ENCODE measurements around the gene CRHR1.

The CRHR1 gene

DNA sequence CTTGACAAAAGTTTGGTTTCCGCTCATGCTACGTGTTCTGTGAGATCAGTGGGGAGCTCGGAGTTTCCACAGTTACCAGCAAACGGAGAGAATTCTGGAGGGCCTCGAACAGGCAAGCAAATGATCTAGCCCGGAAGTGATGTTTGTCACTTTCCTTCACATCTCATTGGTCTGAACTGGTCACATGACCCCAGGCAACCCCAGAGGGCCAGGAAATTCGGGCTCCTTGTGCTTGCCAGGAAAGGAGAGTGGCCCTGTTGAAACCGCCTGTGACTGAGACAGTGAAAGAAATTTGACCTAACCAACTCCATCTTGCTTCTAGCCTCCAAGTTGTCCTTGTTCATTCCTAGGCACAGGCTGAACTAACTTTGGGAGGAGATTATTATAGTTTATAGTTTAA is 83.6 kb downstream of the CRHR1 start:
- DNase-seq (ENCODE audit: low spot score), result no peak

DNA sequence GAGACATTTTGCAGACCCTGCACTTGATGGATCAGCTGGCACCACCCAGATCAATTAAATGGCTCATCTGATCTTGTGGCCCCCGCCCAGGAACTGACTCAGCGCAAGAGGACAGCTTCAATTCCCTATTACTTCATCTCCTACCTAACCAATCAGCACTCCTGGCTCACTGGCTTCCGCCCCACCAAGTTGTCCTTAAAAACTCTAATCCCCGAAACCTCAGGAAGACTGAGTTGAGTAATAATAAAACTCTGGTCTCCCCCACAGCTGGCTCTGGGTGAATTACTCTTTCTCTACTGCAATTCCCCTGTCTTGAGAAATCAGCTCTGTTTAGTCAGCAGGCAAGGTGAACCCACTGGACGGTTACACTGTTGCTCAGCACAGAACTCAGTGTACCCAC is 84.2 kb downstream of the CRHR1 start:
- no peak for DNase-seq (ENCODE audit: low spot score)

DNA sequence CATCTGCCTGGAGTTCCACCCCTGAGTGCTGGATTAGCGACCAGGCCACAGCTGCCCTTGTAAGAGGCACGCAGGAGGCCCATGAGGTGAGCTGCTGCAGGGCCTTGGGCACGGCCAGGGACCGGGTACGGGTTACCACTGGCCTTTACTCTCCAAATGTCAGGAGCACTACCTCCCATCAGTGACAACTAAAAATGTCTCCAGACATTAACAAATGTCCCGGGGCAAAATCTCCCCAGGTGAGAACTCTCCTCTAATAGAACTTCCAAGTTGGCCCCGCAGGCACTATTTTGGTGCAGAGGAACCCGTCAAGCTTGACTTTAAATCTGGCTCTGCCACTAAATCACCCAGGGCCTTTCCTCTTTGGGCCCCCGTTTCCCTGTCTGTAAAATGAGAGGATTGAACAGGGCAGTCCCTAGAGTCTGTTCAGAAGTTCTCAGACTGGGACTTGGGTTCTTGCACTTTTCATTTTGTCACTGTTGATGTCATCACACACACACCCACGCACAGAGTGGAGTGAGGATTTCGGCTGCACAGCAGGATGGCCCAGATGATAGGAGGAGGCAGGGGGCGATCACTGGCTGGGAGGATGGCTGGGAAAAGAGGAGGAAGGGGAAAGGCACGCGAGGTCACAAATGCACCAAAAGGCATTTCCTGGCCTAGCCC is 85.7 kb downstream of the CRHR1 start:
- no peak for DNase-seq (ENCODE audit: low spot score)

DNA sequence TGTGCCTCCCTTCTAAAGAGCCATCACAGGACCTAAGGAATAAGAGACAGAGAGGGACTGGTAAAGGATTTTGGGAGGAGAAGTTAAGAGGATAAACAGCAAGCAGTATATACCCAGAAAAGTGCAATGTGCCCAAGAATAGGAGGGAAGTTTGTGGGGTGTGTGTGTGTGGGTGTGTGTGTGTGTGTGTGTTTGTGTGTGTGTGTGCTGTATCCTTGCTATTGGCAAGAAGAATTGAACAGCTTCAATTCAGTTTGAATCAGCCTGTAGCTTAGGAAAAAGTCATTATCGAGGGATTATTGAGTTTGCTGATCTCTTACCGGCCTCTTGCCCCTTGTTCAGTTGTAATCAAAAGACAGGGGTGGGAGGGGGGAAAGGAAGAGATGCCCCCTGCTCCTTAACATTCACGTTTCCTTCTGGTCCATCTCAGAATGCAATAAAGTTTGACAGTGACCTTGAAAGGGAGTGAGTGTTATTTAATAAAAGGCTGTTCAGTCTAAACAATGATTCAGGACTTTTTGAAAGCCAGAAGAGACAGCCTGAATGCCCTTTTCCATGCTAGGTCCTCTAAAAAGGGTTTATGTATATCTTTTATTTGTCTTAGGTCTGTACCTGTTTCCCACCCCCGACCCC is 86.3 kb downstream of the CRHR1 start:
- DNase-seq (ENCODE audit: low spot score), result no peak

DNA sequence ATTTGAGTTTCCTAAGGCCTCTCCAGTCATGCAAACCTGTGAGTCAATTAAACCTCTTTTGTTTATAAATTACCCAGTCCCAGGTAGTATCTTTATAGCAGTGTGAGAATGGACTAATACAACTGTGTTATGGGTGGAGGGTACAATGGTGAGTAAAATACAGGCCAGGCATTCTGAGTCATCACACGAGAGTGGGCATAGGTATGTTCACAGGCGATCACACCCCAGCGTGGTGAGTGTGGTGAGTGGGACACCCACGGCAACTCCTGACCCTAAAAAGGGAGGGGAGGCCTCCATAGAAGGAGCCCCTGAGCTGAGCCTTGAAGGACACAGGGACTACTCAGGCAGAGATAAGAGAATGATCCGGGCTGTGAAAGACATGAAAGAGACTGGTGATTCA is 87.6 kb downstream of the CRHR1 start:
- DNase-seq (ENCODE audit: low spot score), result no peak

DNA sequence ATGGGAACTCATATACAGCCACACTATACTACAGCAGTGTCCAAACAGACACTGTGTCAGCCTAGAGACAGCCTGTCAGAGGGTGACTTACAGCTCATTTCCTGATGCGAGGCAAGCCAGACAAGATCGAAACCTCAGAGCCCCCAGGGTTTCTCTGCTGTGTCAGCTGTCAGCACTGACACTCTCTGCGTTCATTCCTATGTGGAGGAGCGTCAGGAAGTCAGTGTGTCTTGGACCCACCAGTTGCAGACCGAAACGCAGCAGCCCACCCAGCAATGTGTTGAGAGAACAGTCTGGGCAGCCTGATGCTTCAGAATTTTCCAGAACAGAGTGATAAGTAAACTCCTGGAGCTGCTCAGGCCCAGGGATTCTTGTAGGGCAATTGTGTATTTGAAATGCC is 89.6 kb downstream of the CRHR1 start:
- DNase-seq (ENCODE audit: low spot score), result no peak

DNA sequence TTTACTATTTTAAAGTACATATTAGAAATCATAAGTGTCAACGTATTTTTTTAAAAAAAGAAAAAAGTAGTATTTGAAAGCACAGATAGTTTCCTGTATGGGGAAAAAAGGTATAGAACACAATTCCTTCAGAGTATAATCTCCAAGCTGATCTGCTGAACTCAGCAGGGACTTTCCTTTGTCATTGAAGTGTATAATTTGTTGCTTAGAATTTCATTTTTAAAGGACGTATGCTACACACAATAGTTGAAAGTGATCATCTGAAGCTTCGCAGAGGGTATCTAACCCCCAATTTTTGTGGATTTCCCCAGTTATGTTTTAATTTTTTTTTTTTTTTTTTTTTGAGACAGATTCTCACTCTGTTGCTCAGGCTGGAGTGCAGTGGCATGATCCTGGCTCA is 90.0 kb downstream of the CRHR1 start:
- no peak for DNase-seq (ENCODE audit: low spot score)

DNA sequence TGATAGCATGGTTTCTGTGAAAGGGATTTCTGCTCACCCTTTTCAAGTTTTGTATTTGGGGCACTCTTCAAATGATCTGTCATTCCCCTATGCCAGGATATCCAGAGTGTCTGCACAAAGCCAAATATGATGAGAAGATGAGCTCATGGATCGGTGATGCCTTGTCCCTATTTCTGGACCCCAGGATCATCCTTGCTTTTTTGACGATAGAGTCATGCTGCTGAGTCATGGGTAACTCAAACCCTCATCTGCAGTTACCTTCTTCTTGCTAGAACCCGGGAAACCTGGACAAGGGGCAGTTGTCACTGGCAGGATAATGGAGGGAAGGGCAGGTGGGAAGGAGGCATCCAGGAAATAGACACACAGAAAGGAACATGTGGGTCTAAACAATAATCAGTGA is 92.4 kb downstream of the CRHR1 start:
- DNase-seq (ENCODE audit: low spot score), result no peak

DNA sequence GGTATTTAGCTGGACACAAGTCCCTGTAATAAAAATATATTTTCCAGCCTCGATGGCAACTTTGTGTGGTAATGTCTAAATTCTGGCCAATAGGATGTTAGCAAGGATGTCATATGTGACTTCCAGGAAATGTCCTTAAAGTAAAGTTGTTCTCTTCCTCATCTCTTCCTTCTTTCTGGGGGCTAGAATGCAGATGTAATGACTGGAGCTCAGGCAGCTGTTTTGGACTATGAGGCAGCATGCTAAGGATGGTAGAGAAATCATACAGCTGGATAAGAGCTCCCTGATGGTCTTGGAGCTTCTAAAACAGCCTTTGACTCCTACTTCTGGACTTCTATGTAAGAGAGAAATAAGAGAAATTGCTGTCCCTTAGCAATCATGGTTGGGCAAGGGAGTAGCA is 93.3 kb downstream of the CRHR1 start:
- no peak for DNase-seq (ENCODE audit: low spot score)

DNA sequence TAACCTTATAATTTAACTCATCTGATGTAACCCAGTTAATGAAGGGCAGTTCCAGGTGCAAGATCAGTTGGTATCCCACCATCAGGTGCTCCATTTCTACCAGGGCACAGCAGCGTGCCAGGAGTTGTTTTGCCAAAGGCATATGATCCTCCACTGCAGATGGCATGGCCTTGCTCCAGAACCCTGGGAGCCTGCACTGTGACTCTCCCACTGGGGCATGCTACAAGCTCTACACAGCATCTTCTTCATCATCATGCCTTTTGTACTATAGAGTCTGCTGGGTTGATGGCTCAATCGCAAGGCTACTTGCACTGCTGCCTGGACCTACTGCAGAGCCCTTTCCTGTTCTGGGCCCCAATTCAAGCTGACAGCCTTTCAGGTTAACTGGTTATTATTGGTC is 98.9 kb downstream of the CRHR1 start:
- DNase-seq (ENCODE audit: low spot score), result no peak
